Heart left ventricle (tissue), 16 donors: Measurements from ENCODE around the gene HTR7. TPM values are rescaled to one million over a fixed set of nuclear protein-coding genes. Genes with fewer than 3 reads are reported as not detected.
"Not testable (repeated sequence)": the region's sequence is repeated elsewhere in the genome, so short reads cannot be mapped to it uniquely, and the experiment has no call there.

Experiments used
- ATAC-seq, 4 donors: fragments of 200-7000 bp; cut with Tn5 transposase; one replicate each; pipeline ENCODE4 v1.9.1; 2020 to 2022; ENCODE audit warnings: moderate library complexity in 4 of 4, mild to moderate bottlenecking in 3 of 4, moderate number of reproducible peaks in 1 of 4
- DNase-seq, 5 donors: peaks; one replicate each; pipeline ENCODE4 v3.0.0-alpha.2; 2020
- H3K27ac ChIP-seq, 12 donors: fragments of 200-600 bp; sonication (generic) in 4 of 12; one replicate each; pipeline versions ENCODE4 v1.5.0 to v1.8.0; 2016 to 2022; ENCODE audit warnings: mild to moderate bottlenecking in 2 of 12
- H3K27me3 ChIP-seq, 9 donors: fragments of 200-600 bp; sonication (generic) in 2 of 9; one replicate each; pipeline versions ENCODE4 v1.5.1 to v1.8.0; 2016 to 2022; ENCODE audit warnings: mild to moderate bottlenecking in 3 of 9
- H3K36me3 ChIP-seq, 9 donors: fragments of 200-600 bp; sonication (generic) in 2 of 9; one replicate each; pipeline versions ENCODE4 v1.5.0 to v1.8.0; 2018 to 2022; ENCODE audit warnings: mild to moderate bottlenecking in 2 of 9
- H3K4me1 ChIP-seq, 12 donors: fragments of 200-600 bp; sonication (generic) in 4 of 12; one replicate each; pipeline versions ENCODE4 v1.5.0 to v1.8.0; 2016 to 2022; ENCODE audit warnings: mild to moderate bottlenecking in 3 of 12
- H3K4me3 ChIP-seq, 12 donors: fragments of 200-600 bp; sonication (generic) in 4 of 12; one replicate each; pipeline versions ENCODE4 v1.5.0 to v1.8.0; 2017 to 2022; ENCODE audit warnings: mild to moderate bottlenecking in 9 of 12, moderate library complexity in 4 of 12
- H3K9me3 ChIP-seq, 12 donors: fragments of 200-600 bp; sonication (generic) in 4 of 12; one replicate each; pipeline versions ENCODE4 v1.5.0 to v1.8.0; 2016 to 2022; ENCODE audit warnings: mild to moderate bottlenecking in 1 of 12
- POLR2A ChIP-seq, 2 donors: fragments of 450-650 bp; IDR thresholded peaks; one replicate each; pipeline ENCODE4 v1.6.1; 2017; ENCODE audit warnings: antibody characterized with exemption in 2 of 2, mild to moderate bottlenecking in 2 of 2, moderate library complexity in 2 of 2
- WGBS, 4 donors: extraction: QIAGEN DNeasy Blood & Tissue Kit in 2 of 4; methylation state at CpG; one replicate each; pipeline versions ENCODE4 v1.1.5 to v1.1.7; 2013 to 2018; 5-methylcytosine and 5-hydroxymethylcytosine counted together
- intact Hi-C, 10 donors: fragments of 100-400 bp; cut with DNase I; formaldehyde crosslinking; loops; one replicate each; pipeline versions ENCODE4 v1.11.1 to v1.14.2; 2022
- polyA plus RNA-seq, 2 donors: library from polyadenylated mRNA; stranded (reverse); fragments of 200-250 nt; gene quantifications; one replicate each; pipeline ENCODE4 v1.2.3, GENCODE V29; 2013
- total RNA-seq, 9 donors: library from RNA; depleted of rRNA in 2 of 9; stranded (reverse); fragments of >200 nt in 2 of 9; fragmentation: NEBNext Ultra II Directional in 3 of 9; extraction: Animal tissue kit (Norgen Biotek cat#: 25700) in 3 of 9; gene quantifications; one replicate each; pipeline versions ENCODE4 v1.1.0 to v1.2.4, GENCODE V29; 2016 to 2023
- TF ChIP-seq, protein P1 (sequence below), 12 donors: fragments of 200-600 bp; sonication (generic) in 4 of 12; IDR thresholded peaks; one replicate each; pipeline versions ENCODE4 v1.5.0 to v1.8.0; 2018 to 2022; ENCODE audit warnings: antibody characterized with exemption in 12 of 12, mild to moderate bottlenecking in 5 of 12
- donor health status: ischemic (EF 13 %, LVEDD 7.1; RV severe dilation, severe dysfunction).
- donor health status: healthy with polysubstance abuse.
- donor health status: DM: no; HTN: yes; CAD: no.
- donor health status: DM: no; HTN: no; CAD: no.
- donor health status: ischemic (EF 25% LVEDD 6.9; RV normal size, moderate dysfunction).
- donor health status: ischemic (EF 25% LVEDD 5.7; RV mildly dilated, moderate dysfunction).
- donor health status: healthy.
- donor health status: DM: yes; HTN: yes; CAD: no.
- donor health status: ischemic (EF 35%, LVEDD 5.7; RV mildly dilated, moderate dysfunction).
- donor health status: nonischemic (EF 11% LVEDD 7.7; RV severe dilation, severe dysfunction).
- donor health status: DM: yes; HTN: yes; CAD: no.
- donor health status: PGD.
- donor health status: ischemic (EF 29% LVEDD 5.4; RV normal size, mild dysfunction).
- donor health status: nonischemic (EF 23%, LVEDD 6.1; RV moderate dilation, normal function).

HTR7 gene
- total and polyA plus RNA-seq, 11 donors, result 0.10 to 0.66 (median 0.24) TPM; not detected in 4

DNA sequence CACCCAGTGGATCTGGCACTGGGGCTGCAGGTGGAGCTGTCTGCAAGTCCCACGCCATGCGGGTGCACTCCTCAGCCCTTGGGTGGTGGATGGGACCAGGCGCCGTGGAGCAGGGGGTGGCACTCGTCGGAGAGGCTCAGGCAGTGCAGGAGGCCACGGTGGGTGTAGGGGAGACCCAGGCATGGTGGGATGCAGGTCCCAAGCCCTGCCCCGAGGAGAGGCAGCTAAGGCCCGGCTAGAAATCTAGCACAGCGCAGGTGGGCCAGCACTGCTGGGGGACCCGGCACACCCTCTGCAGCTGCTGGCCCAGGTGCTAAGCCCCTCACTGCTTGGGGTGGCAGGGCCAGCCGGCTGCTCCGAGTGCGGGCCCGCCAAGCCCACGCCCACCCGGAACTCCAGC, 25.7 kb downstream of the HTR7 start:
- DNase-seq (no peak), ATAC-seq (no peak)
- WGBS, 4 donors, result 90 to 95% (median 91%) methylated on average over 11 to 17 of the region's 17 CpGs
- Histone ChIP-seq H3K4me3 (no peak overlapping the region), H3K36me3 (no peaks in the 10 kb centered on the region), H3K27ac (no peak overlapping the region), H3K27me3 (no peaks in the 10 kb centered on the region), H3K9me3 (peaks cover 0 to 7% (median 0%) of the 10 kb centered on the region in 12 donors), H3K4me1 (no peaks in the 10 kb centered on the region)
- intact Hi-C loops, result no loop called here
- TF ChIP-seq POLR2A (IDR thresholded peaks at IDR 0.05), result no peak
- TF ChIP-seq, protein P1, sequence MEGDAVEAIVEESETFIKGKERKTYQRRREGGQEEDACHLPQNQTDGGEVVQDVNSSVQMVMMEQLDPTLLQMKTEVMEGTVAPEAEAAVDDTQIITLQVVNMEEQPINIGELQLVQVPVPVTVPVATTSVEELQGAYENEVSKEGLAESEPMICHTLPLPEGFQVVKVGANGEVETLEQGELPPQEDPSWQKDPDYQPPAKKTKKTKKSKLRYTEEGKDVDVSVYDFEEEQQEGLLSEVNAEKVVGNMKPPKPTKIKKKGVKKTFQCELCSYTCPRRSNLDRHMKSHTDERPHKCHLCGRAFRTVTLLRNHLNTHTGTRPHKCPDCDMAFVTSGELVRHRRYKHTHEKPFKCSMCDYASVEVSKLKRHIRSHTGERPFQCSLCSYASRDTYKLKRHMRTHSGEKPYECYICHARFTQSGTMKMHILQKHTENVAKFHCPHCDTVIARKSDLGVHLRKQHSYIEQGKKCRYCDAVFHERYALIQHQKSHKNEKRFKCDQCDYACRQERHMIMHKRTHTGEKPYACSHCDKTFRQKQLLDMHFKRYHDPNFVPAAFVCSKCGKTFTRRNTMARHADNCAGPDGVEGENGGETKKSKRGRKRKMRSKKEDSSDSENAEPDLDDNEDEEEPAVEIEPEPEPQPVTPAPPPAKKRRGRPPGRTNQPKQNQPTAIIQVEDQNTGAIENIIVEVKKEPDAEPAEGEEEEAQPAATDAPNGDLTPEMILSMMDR (IDR thresholded peaks at IDR 0.05), result no peak

DNA sequence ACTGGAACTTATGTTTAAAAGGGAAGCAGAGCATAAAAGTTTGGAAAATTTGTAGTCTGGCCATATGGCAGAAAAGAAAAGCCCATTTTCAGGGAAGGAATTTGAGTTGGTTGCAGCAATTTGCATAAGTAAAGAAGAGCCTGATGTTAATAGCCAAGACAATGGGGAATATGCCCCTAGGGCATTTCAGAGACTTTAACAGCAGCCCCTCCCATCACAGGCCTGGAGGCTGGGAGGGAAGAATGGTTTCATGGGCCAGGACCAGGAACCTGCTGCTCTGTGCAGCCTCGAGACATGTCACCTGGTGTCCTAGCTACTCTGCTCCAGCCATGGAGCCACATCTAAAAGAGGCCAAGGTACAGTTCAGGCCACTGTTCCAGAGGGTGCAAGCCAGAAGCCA, 35.3 kb downstream of the HTR7 start:
- DNase-seq, result no peak
- Histone ChIP-seq H3K27me3 (peaks cover 0 to 7% (median 0%) of the 10 kb centered on the region in 9 donors), H3K27ac (no peak overlapping the region), H3K4me1 (no peaks in the 10 kb centered on the region), H3K4me3 (no peak overlapping the region), H3K9me3 (peaks cover 0 to 36% (median 0%) of the 10 kb centered on the region in 12 donors), H3K36me3 (no peaks in the 10 kb centered on the region)
- no peak for ATAC-seq
- intact Hi-C loops, result no loop called here
- WGBS, 4 donors, result 50 to 76% (median 55%) methylated on average over 1 of the region's 1 CpG
- no peak for TF ChIP-seq POLR2A (IDR thresholded peaks at IDR 0.05)
- TF ChIP-seq, protein P1 (IDR thresholded peaks at IDR 0.05), result no peak

DNA sequence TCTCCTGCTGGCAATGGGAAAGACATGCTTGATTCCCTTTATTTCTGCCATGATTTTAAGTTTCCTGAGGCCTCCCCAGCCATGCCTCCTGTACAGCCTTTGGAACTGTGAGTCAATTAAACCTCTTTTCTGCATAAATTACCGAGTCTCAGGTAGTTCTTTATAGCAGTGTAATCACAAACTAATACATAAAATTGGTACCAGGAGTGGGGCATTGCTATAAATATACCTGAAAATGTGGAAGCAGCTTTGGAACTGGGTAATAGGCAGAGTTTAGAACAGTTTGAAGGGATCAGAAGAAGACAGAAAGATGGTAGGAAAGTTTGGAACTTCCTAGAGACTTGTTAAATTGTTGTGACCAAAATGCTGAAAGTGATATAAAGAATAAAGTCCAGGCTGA, 36.0 kb downstream of the HTR7 start:
- H3K36me3 ChIP-seq, H3K27ac ChIP-seq, DNase-seq, H3K27me3 ChIP-seq, ATAC-seq, intact Hi-C loops, H3K4me1 ChIP-seq, H3K4me3 ChIP-seq: not testable (repeated sequence)
- WGBS, 4 donors, result 29 to 42% (median 38%) methylated on average over 1 of the region's 1 CpG
- peaks cover 0 to 30% (median 0%) of the 10 kb centered on the region in 12 donors for H3K9me3 ChIP-seq

DNA sequence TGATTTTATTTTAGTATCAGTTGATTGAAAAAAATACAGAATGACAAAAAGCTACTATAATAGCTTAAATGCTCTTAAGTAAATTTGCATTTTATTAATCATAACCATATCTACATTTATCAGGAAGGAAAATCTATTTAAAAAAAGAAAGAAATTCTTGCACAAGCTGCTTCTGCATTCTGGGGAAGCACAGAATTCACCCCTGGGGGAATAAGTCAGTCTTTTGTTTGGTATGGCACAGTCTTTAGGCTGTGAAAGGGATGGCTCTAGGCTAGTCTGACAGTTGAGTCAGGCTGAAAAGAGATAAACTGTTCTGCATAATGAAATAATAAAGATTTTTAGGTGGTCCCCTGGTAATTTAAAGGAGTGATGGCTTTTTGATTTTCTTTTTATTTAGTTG, 37.9 kb downstream of the HTR7 start:
- ATAC-seq (no peak), DNase-seq (no peak)
- intact Hi-C loops, result no loop called here
- H3K4me1 ChIP-seq, result peaks cover 0 to 7% (median 0%) of the 10 kb centered on the region in 12 donors
- no peak overlapping the region for H3K27ac ChIP-seq
- no peaks in the 10 kb centered on the region for H3K36me3 ChIP-seq
- TF ChIP-seq, protein P1 (IDR thresholded peaks at IDR 0.05), result no peak
- TF ChIP-seq POLR2A (IDR thresholded peaks at IDR 0.05), result no peak
- no peak overlapping the region for H3K4me3 ChIP-seq
- peaks cover 0 to 20% (median 0%) of the 10 kb centered on the region in 12 donors for H3K9me3 ChIP-seq
- peaks cover 0 to 7% (median 0%) of the 10 kb centered on the region in 9 donors for H3K27me3 ChIP-seq

DNA sequence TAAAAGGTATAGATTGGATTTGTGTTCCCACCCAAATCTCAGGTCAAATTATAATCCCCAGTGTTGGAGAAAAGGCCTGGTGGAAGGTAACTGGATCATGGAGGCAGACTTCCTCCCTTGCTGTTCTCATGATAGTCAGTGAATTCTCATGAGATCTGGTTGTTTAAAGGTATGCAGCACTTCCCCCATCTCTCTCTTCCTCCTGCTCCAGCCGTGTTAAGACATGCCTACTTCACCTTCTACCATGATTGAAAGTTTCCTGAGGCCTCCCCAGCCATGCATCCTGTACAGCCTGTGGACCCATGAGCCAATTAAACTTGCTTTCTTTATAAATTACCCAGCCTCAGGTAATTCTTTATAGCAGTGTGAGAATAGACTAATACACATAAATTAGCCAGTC, 39.1 kb downstream of the HTR7 start:
- Histone ChIP-seq H3K9me3 (peaks cover 0 to 20% (median 0%) of the 10 kb centered on the region in 12 donors), H3K4me1 (peaks cover 0 to 7% (median 0%) of the 10 kb centered on the region in 12 donors), H3K4me3 (no peak overlapping the region), H3K27me3 (peaks cover 0 to 7% (median 0%) of the 10 kb centered on the region in 9 donors), H3K27ac (no peak overlapping the region), H3K36me3 (no peaks in the 10 kb centered on the region)
- TF ChIP-seq, protein P1 (IDR thresholded peaks at IDR 0.05), result no peak
- ATAC-seq, result no peak
- DNase-seq, result no peak
- intact Hi-C loops, result no loop called here
- WGBS, 4 donors, result 29 to 62% (median 32%) methylated on average over 1 of the region's 1 CpG
